OCI-LY7 (cell line): ENCODE results near the gene NUP205.

Source experiments
- CTCF ChIP-seq: fragments of 200-600 bp; sonication (generic); conservative IDR thresholded peaks from 2 replicates; pipeline ENCODE4 v1.5.1; 2014; ENCODE audit warnings: mild to moderate bottlenecking, antibody characterized with exemption, low read length, moderate library complexity, mixed read lengths
- EZH2phosphoT487 ChIP-seq: fragments of 200-600 bp; sonication (generic); IDR thresholded peaks from 2 replicates; pipeline ENCODE4 v1.6.1; 2018; ENCODE audit warnings: low read depth, borderline replicate concordance, mild to moderate bottlenecking, mixed run types, antibody characterized with exemption, low read length, moderate library complexity, mixed read lengths

- no peak for TF ChIP-seq EZH2phosphoT487
- no peak for TF ChIP-seq CTCF
Observed at GRCh38 chr7:135670179-135670578, 112.5 kb downstream of the NUP205 start.
